A673 (cell line): ENCODE data around the gene AKAP6. TPM values are rescaled to one million over a fixed set of nuclear protein-coding genes. Genes with fewer than 3 reads are reported as not detected.

Experiments used
- BruUV-seq: library from RNA; stranded (reverse); fragments of 400-500 nt; replicated peaks from 2 replicates; lab custom pipeline; 2021; lab: Mats Ljungman, UMichigan
- CTCF ChIA-PET: fragments of 300-600 bp; sonication (Branson Sonifier 250); formaldehyde crosslinking; loops from one replicate; lab custom pipeline; 2022; ENCODE audit warnings: antibody characterized with exemption; lab: Charles Lee
- POLR2A ChIA-PET: fragments of 300-600 bp; sonication (Branson Sonifier 250); formaldehyde crosslinking; loops from one replicate; lab custom pipeline; 2022; ENCODE audit warnings: antibody characterized with exemption; ENCODE audit not compliant: low non-redundant PET; lab: Charles Lee
- DNase-seq: peaks from one replicate; pipeline ENCODE4 v3.0.0-alpha.2; 2015; ENCODE audit warnings: low spot score
- H3K27ac ChIP-seq: fragments of 200-600 bp; sonication (generic); 2 replicates; pipeline ENCODE4 v1.5.1; 2016; ENCODE audit warnings: mixed run types, low read depth, mild to moderate bottlenecking, mixed read lengths, antibody characterized with exemption, low read length; ENCODE audit not compliant: poor library complexity, severe bottlenecking
- H3K27me3 ChIP-seq: fragments of 200-600 bp; sonication (generic); replicated peaks from 2 replicates; pipeline ENCODE4 v1.6.1; 2017; ENCODE audit warnings: mixed run types, low read depth, mild to moderate bottlenecking, mixed read lengths, antibody characterized with exemption, low read length; ENCODE audit not compliant: insufficient read depth, poor library complexity
- H3K36me3 ChIP-seq: fragments of 200-600 bp; sonication (generic); 2 replicates; pipeline ENCODE4 v1.6.1; 2016; ENCODE audit warnings: mixed run types, mild to moderate bottlenecking, mixed read lengths, antibody characterized with exemption, low read length; ENCODE audit not compliant: insufficient read depth, poor library complexity, severe bottlenecking
- H3K4me1 ChIP-seq: fragments of 200-600 bp; sonication (generic); 2 replicates; pipeline ENCODE4 v1.6.1; 2017; ENCODE audit warnings: mixed run types, mild to moderate bottlenecking, mixed read lengths, antibody characterized with exemption, low read length; ENCODE audit not compliant: insufficient read depth, poor library complexity, severe bottlenecking
- H3K4me3 ChIP-seq: fragments of 200-600 bp; sonication (generic); 2 replicates; pipeline ENCODE4 v1.5.1; 2016; ENCODE audit warnings: low read depth, mixed run types, mild to moderate bottlenecking, mixed read lengths, low read length; ENCODE audit not compliant: poor library complexity, severe bottlenecking
- H3K9me3 ChIP-seq: fragments of 200-600 bp; sonication (generic); 2 replicates; pipeline ENCODE4 v1.6.1; 2016; ENCODE audit warnings: mixed run types, low read depth, mild to moderate bottlenecking, mixed read lengths, antibody characterized with exemption, low read length; ENCODE audit not compliant: poor library complexity, severe bottlenecking
- EZH2 ChIP-seq: fragments of 200-600 bp; sonication (generic); IDR thresholded peaks from 2 replicates; pipeline ENCODE4 v1.6.1; 2017; ENCODE audit warnings: borderline replicate concordance, low read depth, mild to moderate bottlenecking, mixed read lengths, antibody characterized with exemption, low read length; ENCODE audit not compliant: poor library complexity, severe bottlenecking
- intact Hi-C: fragments of 100-400 bp; cut with micrococcal nuclease; formaldehyde crosslinking; loops from one replicate; pipeline ENCODE4 v1.10.0; 2022; ENCODE audit not compliant: unreplicated experiment
- total RNA-seq: library from RNA; stranded (reverse); gene quantifications from 2 replicates; pipeline ENCODE4 v1.2.3, GENCODE V29; 2021
- TF ChIP-seq, protein P1 (sequence below): fragments of 300-800, 200-600 bp; sonication (generic); conservative IDR thresholded peaks from 2 replicates; pipeline ENCODE4 v1.5.1; 2017; ENCODE audit warnings: low read depth, mild to moderate bottlenecking, antibody characterized with exemption, low read length, moderate library complexity, mixed read lengths

AKAP6 gene
- total RNA-seq, 1 experiment from 2014 or later: 0.73 TPM

DNA sequence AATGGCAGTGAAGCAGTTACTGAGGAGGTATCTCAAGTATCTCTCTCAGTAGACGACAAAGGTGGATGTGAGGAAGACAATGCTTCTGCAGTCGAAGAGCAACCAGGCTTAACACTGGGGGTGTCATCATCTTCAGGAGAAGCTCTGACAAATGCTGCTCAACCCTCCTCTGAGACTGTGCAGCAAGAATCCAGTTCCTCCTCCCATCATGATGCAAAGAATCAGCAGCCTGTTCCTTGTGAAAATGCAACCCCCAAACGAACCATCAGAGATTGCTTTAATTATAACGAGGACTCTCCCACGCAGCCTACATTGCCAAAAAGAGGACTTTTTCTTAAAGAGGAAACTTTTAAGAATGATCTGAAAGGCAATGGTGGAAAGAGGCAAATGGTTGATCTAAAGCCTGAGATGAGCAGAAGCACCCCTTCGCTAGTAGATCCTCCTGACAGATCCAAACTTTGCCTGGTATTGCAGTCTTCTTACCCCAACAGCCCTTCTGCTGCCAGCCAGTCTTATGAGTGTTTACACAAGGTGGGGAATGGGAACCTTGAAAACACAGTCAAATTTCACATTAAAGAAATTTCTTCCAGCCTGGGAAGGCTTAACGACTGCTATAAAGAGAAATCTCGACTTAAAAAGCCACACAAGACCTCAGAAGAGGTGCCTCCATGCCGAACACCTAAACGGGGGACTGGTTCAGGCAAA lies 216.6 kb downstream of the AKAP6 start:
- BruUV-seq: no TSS peak
- intact Hi-C loops: no loop called here
- ChIA-PET POLR2A (no interaction called here), CTCF (no interaction called here)
- Histone ChIP-seq H3K27me3 (peaks cover 3% of the 10 kb centered on the region), H3K27ac (no peak overlapping the region), H3K4me1 (no peaks in the 10 kb centered on the region), H3K9me3 (no peaks in the 10 kb centered on the region), H3K4me3 (no peak overlapping the region), H3K36me3 (no peaks in the 10 kb centered on the region)
- no peak for DNase-seq
- no peak for TF ChIP-seq EZH2
- TF ChIP-seq, protein P1, sequence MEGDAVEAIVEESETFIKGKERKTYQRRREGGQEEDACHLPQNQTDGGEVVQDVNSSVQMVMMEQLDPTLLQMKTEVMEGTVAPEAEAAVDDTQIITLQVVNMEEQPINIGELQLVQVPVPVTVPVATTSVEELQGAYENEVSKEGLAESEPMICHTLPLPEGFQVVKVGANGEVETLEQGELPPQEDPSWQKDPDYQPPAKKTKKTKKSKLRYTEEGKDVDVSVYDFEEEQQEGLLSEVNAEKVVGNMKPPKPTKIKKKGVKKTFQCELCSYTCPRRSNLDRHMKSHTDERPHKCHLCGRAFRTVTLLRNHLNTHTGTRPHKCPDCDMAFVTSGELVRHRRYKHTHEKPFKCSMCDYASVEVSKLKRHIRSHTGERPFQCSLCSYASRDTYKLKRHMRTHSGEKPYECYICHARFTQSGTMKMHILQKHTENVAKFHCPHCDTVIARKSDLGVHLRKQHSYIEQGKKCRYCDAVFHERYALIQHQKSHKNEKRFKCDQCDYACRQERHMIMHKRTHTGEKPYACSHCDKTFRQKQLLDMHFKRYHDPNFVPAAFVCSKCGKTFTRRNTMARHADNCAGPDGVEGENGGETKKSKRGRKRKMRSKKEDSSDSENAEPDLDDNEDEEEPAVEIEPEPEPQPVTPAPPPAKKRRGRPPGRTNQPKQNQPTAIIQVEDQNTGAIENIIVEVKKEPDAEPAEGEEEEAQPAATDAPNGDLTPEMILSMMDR: no peak

DNA sequence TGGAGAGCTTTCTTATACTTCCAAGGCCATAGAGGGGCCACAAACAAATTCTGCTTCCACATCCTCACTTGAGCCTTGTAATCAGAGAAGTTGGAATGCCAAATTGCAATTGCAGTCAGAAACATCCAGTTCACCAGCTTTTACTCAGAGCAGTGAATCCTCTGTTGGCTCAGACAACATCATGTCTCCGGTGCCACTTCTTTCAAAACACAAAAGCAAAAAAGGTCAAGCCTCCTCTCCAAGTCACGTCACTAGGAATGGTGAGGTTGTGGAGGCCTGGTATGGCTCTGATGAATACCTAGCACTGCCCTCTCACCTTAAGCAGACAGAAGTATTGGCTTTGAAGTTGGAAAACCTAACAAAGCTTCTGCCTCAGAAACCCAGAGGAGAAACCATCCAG lies 217.1 kb downstream of the AKAP6 start:
- Histone ChIP-seq H3K27me3 (peaks cover 3% of the 10 kb centered on the region), H3K36me3 (no peaks in the 10 kb centered on the region), H3K4me1 (no peaks in the 10 kb centered on the region), H3K27ac (no peak overlapping the region), H3K9me3 (no peaks in the 10 kb centered on the region), H3K4me3 (no peak overlapping the region)
- no peak for DNase-seq
- no TSS peak for BruUV-seq
- ChIA-PET POLR2A (no interaction called here), CTCF (no interaction called here)
- TF ChIP-seq, protein P1: no peak
- TF ChIP-seq EZH2: no peak
- intact Hi-C loops: no loop called here

DNA sequence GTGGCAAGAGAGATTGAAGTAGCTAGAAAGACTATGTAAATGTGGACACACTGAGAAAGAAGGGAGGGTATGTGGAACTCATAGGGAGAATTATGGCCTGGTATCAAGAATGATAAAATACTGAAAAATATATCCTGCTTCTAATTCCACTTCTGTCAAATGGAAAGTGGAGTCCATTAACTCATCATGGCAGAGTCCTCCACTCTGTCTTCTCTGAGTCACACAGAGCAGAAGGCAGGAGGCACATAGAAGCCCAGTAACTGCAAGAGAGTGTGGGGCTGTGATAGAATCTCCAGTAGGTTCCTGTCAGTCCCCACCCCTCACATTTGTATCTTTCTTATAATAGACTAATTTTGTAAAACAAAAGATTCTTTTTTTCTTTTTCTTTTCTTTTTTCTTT lies 223.7 kb downstream of the AKAP6 start:
- CTCF ChIA-PET: no interaction called here
- no peak for TF ChIP-seq EZH2
- TF ChIP-seq, protein P1: no peak
- intact Hi-C loops: no loop called here
- no peaks in the 10 kb centered on the region for H3K9me3 ChIP-seq
- no TSS peak for BruUV-seq
- H3K27ac ChIP-seq: no peak overlapping the region
- no peak overlapping the region for H3K4me3 ChIP-seq
- POLR2A ChIA-PET: no interaction called here
- no peaks in the 10 kb centered on the region for H3K4me1 ChIP-seq
- DNase-seq: no peak
- no peaks in the 10 kb centered on the region for H3K36me3 ChIP-seq
- no peaks in the 10 kb centered on the region for H3K27me3 ChIP-seq
